WERI-Rb-1 (cell line): ENCODE measurements around the gene MSMP.

Experiments
- DNase-seq: peaks from one replicate; pipeline ENCODE4 v3.0.0-alpha.2; 2020
- H3K27ac ChIP-seq: fragments of 250-450 bp; sonication (Bioruptor Pico); 2 replicates; pipeline ENCODE4 v1.5.1; 2020; ENCODE audit warnings: mild to moderate bottlenecking, moderate library complexity
- H3K27me3 ChIP-seq: fragments of 250-450 bp; sonication (Bioruptor Pico); 2 replicates; pipeline ENCODE4 v1.5.1; 2021; ENCODE audit warnings: mild to moderate bottlenecking, low read depth, moderate library complexity; ENCODE audit not compliant: insufficient read depth, severe bottlenecking
- H3K36me3 ChIP-seq: fragments of 250-450 bp; sonication (Bioruptor Pico); 2 replicates; pipeline ENCODE4 v1.5.1; 2020; ENCODE audit warnings: mild to moderate bottlenecking, moderate library complexity
- H3K4me3 ChIP-seq: 2 replicates; pipeline ENCODE4 v1.5.1; 2011; ENCODE audit warnings: low read depth, mild to moderate bottlenecking, control low read depth, low read length
- H3K9me3 ChIP-seq: fragments of 250-450 bp; sonication (Bioruptor Pico); 2 replicates; pipeline ENCODE4 v1.5.1; 2021; ENCODE audit warnings: mild to moderate bottlenecking, moderate library complexity; ENCODE audit not compliant: severe bottlenecking
- TF ChIP-seq, protein P1 (sequence below): IDR thresholded peaks from 2 replicates; pipeline ENCODE4 v1.5.1; 2011; ENCODE audit warnings: low read depth, mild to moderate bottlenecking, control low read depth, inconsistent platforms, low read length

The MSMP gene

GRCh38 chr9:35748242-35748857 lies 5.7 kb downstream of the MSMP start:
- H3K9me3 ChIP-seq = no peaks in the 10 kb centered on the region
- no peak for DNase-seq
- H3K36me3 ChIP-seq = peaks cover 39% of the 10 kb centered on the region
- TF ChIP-seq, protein P1, sequence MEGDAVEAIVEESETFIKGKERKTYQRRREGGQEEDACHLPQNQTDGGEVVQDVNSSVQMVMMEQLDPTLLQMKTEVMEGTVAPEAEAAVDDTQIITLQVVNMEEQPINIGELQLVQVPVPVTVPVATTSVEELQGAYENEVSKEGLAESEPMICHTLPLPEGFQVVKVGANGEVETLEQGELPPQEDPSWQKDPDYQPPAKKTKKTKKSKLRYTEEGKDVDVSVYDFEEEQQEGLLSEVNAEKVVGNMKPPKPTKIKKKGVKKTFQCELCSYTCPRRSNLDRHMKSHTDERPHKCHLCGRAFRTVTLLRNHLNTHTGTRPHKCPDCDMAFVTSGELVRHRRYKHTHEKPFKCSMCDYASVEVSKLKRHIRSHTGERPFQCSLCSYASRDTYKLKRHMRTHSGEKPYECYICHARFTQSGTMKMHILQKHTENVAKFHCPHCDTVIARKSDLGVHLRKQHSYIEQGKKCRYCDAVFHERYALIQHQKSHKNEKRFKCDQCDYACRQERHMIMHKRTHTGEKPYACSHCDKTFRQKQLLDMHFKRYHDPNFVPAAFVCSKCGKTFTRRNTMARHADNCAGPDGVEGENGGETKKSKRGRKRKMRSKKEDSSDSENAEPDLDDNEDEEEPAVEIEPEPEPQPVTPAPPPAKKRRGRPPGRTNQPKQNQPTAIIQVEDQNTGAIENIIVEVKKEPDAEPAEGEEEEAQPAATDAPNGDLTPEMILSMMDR = no peak
- H3K4me3 ChIP-seq = peak overlapping the region; percentile 85
- H3K27me3 ChIP-seq = no peaks in the 10 kb centered on the region
- peak overlapping the region; percentile 71 for H3K27ac ChIP-seq

DNA sequence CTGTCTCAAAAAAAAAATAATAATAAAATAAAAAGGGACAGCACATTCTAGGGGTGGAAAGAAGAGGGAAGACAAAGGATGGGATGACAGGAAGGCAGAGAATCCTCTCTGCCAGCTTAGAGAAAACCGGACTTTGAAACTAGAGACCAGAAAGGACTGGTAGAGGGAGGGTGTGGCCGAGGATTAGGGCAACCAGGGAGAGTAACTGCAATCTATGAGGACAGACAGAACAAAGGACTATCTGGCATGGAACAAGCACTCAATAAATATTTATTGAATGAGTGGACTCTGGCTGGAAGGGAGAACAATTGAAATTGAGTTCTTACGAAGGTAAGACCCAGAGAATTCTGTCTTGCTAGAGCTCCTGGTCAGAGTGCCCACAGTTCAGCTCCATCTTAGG lies 7.5 kb downstream of the MSMP start:
- Histone ChIP-seq H3K9me3 (no peaks in the 10 kb centered on the region), H3K4me3 (no peak overlapping the region), H3K27me3 (no peaks in the 10 kb centered on the region), H3K27ac (no peak overlapping the region), H3K36me3 (peaks cover 44% of the 10 kb centered on the region)
- no peak for DNase-seq
- TF ChIP-seq, protein P1 = no peak

GRCh38 chr9:35745569-35745968 lies 8.5 kb downstream of the MSMP start:
- H3K4me3 ChIP-seq = no peak overlapping the region
- no peak for DNase-seq
- no peak overlapping the region for H3K27ac ChIP-seq
- H3K27me3 ChIP-seq = no peaks in the 10 kb centered on the region
- no peaks in the 10 kb centered on the region for H3K9me3 ChIP-seq
- TF ChIP-seq, protein P1 = no peak
- H3K36me3 ChIP-seq = peaks cover 52% of the 10 kb centered on the region

GRCh38 chr9:35743880-35744518 lies 10.1 kb downstream of the MSMP start:
- no peak overlapping the region for H3K27ac ChIP-seq
- DNase-seq = no peak
- no peak overlapping the region for H3K4me3 ChIP-seq
- no peaks in the 10 kb centered on the region for H3K9me3 ChIP-seq
- peaks cover 68% of the 10 kb centered on the region for H3K36me3 ChIP-seq
- TF ChIP-seq, protein P1 = no peak
- no peaks in the 10 kb centered on the region for H3K27me3 ChIP-seq

GRCh38 chr9:35743452-35743851 lies 10.6 kb downstream of the MSMP start:
- H3K36me3 ChIP-seq = peaks cover 73% of the 10 kb centered on the region
- no peaks in the 10 kb centered on the region for H3K9me3 ChIP-seq
- no peak overlapping the region for H3K4me3 ChIP-seq
- no peak for DNase-seq
- TF ChIP-seq, protein P1 = no peak
- H3K27me3 ChIP-seq = no peaks in the 10 kb centered on the region
- no peak overlapping the region for H3K27ac ChIP-seq

- Histone ChIP-seq H3K36me3 (peaks cover 89% of the 10 kb centered on the region), H3K4me3 (no peak overlapping the region), H3K27ac (no peak overlapping the region), H3K27me3 (no peaks in the 10 kb centered on the region), H3K9me3 (no peaks in the 10 kb centered on the region)
- TF ChIP-seq, protein P1 = no peak
- no peak for DNase-seq
Observed at GRCh38 chr9:35741740-35742139, 12.3 kb downstream of the MSMP start.
